Stimulated activated CD4-positive, alpha-beta T cell treated with anti-CD3 and anti-CD28 coated beads, TNF-alpha, amount 100 ng/mL, for 4 hours (primary cell): ENCODE data around the gene AAMP.
"Not testable (repeated sequence)": the region's sequence is repeated elsewhere in the genome, so short reads cannot be mapped to it uniquely, and the experiment has no call there.

Source experiments
- DNase-seq, 3 experiments: peaks; one replicate each; pipeline ENCODE4 v3.0.0-alpha.2; 2020; ENCODE audit warnings: low read depth in 3 of 3

Gene AAMP

DNA sequence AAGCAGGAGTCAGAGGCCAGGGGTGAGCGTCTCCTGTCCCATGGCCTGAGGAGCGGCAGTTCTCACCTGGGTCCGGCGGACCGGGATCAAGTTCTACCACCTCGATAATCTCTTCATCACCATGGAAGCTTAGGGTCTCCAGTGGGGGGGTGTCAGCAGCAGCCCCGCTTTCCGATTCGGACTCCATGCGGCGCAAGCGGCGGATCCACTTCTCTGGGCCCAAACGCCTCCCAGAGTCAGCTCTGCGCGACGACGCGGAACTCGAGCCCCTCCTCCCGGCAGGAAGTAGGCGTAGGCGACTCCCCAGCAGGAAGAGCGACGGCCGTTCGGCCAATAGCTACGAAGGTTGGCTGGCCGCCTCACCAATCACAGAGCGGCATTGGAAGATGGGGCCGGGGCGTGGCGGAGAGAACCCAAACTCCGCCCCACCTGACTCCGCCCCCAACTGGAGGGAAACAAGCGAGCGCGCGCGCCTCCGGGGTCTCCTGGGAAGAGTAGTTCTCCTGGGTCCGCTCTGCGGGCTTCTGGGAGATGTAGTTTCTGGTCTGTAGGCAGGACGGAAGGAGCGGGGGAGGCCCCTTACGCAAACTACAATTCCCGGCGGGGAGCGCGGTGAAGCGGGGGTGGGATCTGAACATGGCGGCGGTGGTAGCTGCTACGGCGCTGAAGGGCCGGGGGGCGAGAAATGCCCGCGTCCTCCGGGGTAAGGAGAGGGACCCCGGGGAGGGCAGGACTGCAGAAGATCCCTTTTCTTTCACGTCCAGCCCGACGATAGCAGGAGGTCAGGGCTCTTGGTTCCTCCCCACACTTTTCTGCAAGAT lies at the start of gene AAMP, which contains the start of gene PNKD:
AAMP (minus strand) TSS at position 238 of the 821 bp plus-strand sequence; CDS start at position 187, 51 bp downstream.
PNKD (plus strand) TSS at position 620 of the 821 bp plus-strand sequence; CDS start at position 637, 17 bp downstream.
- DNase-seq = peak; percentile 100

DNA sequence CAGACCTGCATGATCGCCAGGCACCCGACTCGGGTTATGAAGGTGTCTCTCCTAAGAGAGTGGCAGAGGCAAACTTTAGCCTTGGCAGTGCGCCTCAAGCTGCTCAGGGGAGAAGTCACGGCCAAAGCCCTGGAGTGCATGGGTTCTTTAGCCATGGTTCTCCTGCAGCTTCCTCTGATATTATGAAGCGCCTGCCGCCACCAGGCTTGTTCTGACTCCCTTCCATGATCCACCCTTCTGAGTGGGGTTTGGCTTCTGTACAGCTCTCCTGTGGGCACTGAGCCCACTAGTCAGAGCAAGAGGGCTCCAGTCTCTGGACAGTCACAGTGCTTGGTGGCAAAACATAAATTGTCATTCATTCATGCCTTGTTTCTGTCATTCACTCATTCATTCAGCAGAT lies 48.3 kb upstream of the AAMP start:
- no peak for DNase-seq

- no peak for DNase-seq
Observed at GRCh38 chr2:218317835-218318234, 47.9 kb upstream of the AAMP start.

- DNase-seq = no peak
Observed at GRCh38 chr2:218317303-218317630, 47.3 kb upstream of the AAMP start.

DNA sequence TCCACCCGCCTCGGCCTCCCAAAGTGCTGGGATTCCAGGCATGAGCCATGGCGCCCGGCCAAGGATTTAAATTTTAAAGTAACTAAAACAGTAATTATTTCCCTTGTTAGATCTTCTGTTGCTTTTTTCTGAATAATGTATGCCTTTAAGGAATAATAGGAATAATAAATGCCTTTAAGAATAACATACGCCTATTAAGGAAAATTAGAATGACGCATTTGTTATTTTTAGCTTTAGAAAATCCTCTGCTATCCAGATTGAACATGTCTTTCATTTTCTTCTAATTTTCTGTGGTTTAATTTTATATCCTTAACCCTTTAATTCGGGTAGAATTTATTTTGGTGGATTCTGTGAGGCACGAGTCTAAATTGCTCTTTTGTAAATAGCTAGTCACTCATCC lies 45.5 kb upstream of the AAMP start:
- DNase-seq = no peak

DNA sequence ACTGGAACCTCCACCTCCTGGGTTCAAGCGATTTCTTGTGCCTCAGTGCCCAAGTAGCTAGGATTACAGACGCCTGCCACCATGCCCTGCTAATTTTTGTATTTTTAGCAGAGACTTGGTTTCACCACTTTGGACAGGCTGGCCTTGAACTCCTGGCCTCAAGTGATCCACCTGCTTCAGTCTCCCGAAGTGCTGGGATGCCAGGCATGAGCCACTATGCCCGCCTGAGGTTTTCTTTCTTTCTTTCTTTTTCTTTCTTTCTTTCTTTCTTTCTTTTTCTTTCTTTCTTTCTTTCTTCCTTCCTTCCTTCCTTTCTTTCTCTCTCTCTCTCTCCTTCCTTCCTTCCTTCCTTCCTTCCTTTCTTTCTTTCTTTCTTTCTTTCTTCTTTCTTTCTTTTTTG lies 44.8 kb upstream of the AAMP start:
- not testable (repeated sequence) for DNase-seq

GRCh38 chr2:218313356-218313755 lies 43.4 kb upstream of the AAMP start:
- no peak for DNase-seq

- DNase-seq = no peak
Observed at GRCh38 chr2:218312267-218312756, 42.4 kb upstream of the AAMP start.

- DNase-seq = not testable (repeated sequence)
Observed at GRCh38 chr2:218311541-218312266, 41.8 kb upstream of the AAMP start.

DNA sequence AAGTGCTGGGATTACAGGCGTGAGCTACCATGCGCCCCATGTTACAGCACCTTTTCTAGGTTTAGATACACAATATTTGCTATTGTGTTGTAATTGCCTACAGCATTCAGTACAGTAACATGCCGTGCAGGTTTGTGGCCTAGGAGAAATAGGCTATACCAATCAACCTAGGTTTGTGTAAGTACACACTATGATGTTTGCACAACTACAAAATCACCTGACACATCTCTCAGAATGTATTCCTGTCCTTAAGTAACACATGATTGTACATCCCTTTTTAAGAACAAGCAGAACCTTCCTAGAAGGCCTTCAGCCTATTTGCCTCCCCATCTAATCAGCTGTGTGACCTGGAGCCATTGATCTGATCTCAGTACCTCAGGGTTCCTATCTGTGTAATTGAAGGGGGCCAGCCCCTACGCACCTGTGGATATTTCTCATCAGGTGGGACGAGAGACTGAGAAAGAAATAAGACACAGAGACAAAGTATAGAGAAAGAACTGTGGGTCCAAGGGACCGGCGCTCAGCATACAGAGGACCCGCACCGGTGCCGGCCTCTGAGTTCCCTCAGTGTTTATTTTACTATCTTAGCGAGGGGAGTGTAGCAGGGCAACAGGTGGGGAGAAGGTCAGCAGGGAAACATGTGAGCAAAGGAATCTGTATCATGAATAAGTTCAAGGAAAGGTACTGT lies 41.1 kb upstream of the AAMP start:
- DNase-seq = no peak

DNA sequence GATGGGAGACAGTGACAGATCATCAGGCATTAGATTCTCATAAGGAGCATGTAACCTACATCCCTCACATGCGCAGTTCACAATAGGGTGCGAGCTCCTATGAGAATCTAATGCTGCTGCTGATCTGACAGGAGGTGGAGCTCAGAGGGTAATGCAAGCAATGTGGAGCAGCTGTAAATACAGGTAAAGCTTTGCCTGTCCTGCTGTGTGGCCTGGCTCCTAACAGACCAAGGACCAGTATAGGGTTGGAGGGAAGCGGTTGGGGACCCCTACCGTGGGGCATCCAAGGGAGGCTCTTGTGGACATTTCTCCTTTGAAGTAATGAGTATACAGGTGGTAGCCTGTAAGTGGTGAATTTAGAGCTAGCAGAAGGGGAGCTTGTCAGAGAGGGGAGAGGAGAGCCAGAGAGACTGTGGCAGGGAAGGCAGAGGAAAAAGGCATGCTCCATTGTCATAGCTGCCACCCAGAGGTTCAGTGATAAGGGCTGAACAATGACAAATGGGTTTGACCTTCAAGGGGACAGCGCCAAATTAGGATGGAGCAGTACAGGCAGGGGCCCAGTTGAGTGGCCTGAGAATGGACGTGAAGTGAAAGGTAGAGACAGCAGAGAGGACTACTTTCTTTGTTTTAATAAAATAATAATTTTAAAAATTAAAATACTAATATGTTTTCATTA lies 37.6 kb upstream of the AAMP start:
- no peak for DNase-seq

- DNase-seq = no peak
Observed at GRCh38 chr2:218306184-218306920, 36.4 kb upstream of the AAMP start.

- DNase-seq = no peak
Observed at GRCh38 chr2:218305383-218305782, 35.4 kb upstream of the AAMP start.

GRCh38 chr2:218301176-218301819 lies 31.4 kb upstream of the AAMP start:
- DNase-seq = peak; percentile 60 to 82 (median 70)

GRCh38 chr2:218300141-218300540 lies 30.2 kb upstream of the AAMP start:
- no peak for DNase-seq

- DNase-seq = no peak
Observed at GRCh38 chr2:218298314-218298875, 28.5 kb upstream of the AAMP start.

DNA sequence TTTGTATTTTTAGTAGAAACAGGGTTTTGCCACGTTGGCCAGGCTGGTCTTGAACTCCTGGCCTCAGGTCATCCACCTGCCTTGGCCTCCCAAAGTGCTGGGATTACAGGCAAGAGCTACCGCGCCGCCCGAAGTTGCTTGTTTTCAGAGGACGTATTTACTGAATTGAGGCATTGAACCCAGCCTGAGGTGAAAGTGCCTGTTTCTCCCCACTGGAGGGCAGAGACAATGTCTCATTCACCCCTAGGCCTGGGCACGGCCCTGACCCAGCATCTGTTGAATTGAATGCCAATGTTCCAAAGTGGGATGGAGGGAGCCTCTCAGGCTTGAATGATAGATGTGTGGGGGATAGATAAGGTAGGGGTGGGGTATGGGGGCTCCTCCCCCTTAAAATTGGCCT lies 26.9 kb upstream of the AAMP start:
- DNase-seq = no peak

GRCh38 chr2:218296200-218296599 lies 26.3 kb upstream of the AAMP start:
- no peak for DNase-seq

DNA sequence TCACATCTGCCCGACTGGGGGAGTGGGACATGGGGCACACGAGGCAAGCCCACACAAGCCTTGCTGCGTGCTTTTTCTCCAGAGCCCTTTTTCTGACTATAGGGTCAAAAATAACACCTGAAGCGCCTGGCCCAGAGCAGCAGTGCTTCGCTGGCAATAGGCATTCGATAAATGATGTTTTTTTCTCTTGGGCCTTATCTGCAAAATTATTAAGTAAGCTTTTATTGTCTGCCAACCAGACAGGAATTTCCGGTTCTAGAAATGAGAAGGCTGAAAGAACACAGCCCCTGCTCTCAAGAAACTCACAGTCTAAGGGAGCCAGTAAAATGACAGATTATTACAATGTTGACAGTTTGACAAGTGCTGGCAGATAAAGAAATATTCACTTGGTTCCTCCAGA lies 25.1 kb upstream of the AAMP start:
- no peak for DNase-seq

- DNase-seq = no peak
Observed at GRCh38 chr2:218294430-218295022, 24.6 kb upstream of the AAMP start.
